A172 (cell line): ENCODE data around the gene KIZ. TPM values are rescaled to one million over a fixed set of nuclear protein-coding genes. Genes with fewer than 3 reads are reported as not detected.
"Not testable (repeated sequence)": the region's sequence is repeated elsewhere in the genome, so short reads cannot be mapped to it uniquely, and the experiment has no call there.

Experiments
- DNase-seq: peaks from one replicate; pipeline ENCODE4 v3.0.0-alpha.2; 2015; ENCODE audit warnings: low spot score
- total RNA-seq: library from RNA; depleted of rRNA; stranded (reverse); fragments of >200 nt; shearing (Covaris generic); gene quantifications from 2 replicates; pipeline ENCODE4 v1.2.3, GENCODE V29; 2014

Gene KIZ
- total RNA-seq, 1 experiment from 2014 or later, result 20.7 TPM

DNA sequence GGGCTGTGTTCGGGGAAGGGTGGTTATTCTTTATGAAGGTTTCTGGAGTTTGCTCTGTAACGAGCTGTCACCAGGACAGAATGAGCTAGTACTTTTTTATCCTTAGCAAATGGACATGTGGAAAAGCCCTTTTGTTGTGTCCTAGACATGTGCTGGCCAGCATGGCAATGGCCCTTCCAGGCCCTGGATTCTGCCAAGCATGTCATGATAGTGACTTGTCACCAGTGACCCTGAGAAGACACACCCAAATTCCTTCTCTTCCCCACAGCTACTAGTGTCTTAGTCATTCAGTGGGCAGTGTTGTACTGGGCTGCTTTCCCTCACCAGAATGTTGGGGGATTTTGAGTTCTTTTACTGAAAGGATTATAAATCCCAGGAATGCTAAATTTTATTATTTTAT lies 103.3 kb downstream of the KIZ start:
- peak; percentile 49 for DNase-seq

DNA sequence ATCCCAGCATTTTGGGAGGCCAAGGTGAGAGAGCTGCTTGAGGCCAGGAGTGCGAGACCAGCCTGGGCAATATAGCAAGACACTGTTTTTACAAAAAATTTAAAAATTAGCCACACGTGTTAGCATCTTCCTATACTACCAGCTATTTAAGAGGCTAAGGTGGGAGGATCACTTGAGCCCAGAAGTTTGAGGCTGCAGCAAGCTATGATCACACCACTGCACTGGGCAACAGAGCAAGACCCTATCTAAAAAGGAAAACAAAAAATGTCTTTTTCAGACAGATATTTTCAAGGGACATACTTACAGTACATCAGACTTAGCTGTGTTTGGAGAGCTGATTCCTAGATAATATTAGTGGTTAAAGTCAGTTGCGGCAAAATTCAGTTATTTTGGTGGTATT lies 104.3 kb downstream of the KIZ start:
- no peak for DNase-seq

DNA sequence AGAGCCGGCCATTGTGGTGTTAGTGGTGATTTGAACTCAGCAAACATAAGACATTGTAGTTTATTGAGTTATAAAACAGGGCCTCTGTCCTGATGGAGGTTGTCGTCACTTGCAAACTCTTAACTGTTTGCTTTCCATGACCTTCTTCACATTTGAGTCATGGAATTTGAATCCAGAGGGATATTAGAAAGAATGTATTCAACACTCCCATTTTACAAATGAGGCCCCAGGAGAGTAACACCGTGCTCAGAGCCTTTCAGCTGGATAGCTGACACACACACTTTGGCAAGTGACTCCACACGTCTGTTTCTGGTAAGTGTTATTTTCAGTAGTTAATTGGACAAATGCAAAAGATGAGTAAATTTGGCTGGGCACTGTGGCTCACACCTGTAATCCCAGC lies 104.8 kb downstream of the KIZ start:
- no peak for DNase-seq

DNA sequence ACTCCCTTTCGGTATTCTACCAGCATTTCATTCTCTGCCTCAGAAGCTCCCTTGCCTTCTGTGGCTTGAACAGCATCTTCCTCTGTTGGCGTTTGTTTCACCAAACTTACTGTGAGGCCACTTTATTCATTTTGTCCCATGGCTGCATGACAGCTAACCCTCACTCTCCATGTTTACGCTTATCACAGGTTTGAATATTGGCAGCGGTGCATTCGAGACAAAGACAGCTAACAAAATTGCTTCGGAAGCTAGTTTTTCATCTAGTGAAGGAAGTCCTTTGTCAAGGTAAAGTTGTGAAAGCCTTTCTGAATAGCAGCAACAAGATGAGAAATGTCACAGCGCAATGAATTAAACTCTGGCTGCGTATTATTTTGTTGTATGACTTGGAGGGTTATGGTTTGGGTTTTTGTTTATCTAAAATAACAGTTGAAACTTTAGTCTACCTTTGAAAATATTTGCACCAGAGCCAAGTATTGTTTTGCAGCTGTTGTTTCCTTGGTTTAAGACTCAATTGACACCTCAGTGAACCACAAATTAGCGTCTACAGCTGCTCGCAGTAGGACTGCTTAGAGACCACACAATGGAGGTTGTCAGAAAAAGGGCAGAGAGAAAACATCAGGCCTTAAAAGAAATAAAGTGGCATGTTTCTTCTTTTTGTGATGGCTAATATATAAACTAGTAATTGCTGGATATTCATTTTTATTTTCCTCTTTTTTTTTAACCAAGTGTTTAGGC lies 106.8 kb downstream of the KIZ start:
- no peak for DNase-seq

DNA sequence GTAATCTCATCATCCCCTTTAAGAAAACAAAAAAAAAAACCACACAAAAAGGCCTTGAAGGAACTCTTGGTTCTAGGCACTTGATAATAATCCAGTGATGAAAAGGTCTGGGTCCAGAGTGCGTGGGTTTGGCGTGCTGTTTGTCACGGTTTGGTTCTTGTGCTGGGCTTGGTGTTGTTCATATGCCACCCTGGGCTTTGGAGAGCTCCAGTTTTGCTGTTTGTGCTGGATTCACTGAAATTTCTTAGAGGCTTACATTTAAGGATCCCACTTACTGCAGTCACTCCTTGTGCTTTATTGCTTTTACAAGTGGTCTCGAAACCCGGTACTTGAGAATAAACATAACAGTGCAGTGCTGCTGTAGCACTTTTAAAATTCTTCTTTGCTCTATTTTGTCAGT lies 108.4 kb downstream of the KIZ start:
- DNase-seq, result no peak

DNA sequence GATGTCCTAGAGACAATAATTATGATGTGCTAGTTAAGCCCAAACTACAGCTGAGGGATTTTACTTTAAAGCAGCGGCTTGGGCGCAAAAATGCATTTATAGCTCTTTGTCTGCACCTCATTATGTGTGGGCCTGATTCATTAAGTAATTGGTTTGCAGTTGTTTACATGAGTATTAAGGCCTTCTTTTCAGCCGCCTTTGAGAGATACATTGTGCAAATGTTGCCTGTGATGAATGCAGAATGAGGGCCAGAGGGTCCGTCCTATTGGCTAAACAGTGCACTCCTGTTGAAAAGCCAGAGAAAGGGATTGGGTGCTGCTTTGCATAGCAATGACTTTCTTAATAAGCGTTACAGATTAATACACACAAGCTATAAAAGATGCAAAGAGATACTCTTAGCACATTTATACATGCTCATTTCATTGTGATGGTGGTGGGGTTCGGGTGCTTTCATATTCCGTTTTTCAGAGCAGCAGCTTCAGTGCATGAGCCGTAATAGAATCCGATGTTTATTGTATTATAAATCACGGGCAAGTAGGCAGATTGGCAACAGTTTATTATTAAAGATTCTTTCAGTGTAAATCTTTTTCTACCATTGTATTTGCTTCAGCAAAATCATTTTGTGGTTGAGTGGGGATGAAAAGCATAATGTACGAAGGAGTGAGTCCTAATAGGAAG lies 109.1 kb downstream of the KIZ start:
- DNase-seq, result no peak

DNA sequence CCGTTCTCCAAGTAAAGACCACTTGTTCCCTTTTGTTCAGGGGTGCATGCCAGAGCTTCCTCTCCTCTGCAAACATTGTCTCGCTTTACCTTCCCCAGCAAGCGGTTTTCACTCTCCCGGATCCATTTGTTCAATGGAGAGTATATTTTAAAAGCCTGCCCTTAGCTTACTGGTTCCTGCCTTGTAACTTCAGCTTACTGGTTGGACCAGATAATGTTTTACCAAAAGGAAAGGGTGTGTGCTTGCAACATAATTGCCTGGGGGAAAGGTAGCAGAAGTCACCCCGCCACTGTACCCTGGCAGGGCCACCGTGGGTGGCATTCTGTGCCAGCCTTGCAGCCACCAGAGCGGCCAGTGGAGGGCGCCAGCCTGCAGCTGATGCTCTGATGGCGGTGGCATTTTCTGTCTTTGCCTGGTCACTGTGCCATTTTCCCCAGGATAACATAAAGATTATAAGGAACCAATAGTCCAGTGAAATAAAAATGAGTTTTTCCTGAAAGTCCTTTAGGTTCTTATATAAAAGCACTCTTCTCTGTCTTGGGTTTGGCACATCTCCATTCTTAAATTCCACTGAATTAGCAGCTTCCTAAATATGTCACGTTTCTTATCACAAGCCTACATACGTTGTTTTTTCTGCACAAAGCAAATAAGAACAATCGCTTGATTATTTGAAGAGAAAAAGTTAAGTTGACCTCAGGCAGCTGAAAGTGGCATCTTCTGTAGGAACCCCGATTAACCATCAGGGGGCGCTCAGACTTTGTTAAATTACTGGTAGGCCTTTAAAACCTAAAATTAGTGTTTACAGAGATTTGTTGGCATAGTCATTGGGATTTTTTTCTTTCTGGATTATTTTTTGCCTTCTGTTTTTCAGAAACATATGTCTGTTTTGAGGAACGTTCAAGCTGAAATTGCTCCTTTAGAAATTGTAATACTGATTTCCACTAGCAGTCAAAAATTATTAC lies 109.9 kb downstream of the KIZ start:
- DNase-seq, result peak; percentile 73

DNA sequence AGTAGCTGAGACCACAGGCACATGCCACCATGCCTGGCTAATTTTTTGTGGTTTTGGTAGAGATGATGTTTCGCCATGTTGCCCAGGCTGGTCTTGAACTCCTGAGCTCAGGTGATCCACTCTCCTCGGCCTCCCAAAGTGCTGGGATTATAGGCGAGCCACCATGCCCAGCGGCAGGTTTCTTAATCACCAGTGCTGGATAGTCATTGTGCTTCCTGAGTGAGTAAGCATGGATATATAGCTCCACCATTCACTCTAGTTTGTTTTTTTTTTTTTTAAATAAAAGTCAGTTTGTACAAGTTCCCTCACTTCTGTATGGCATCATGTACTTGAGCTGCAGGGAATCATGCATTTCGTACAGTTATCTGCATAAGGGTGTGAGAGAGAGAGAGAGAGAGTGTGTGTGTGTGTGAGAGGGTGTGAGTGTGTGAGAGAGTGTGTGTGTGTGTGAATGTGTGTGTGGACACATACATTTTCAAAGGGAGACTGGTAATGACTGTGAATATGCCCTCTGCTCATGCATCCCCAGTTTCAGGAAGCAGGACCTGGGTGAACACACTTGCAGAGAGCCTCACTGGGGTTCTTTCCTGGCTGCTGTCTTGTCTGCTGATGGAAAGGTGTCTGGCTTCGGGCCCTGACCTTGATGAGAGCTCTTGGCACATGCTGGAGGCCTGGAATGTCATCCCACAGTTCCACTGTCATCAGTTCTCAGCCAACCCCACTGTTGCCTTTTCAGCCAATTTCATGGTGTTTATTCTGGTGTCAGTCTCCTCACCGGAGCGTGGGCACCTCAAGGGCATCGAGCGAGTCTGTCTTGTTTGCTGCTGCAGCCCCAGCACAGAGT lies 112.3 kb downstream of the KIZ start:
- DNase-seq, result peak; percentile 8

DNA sequence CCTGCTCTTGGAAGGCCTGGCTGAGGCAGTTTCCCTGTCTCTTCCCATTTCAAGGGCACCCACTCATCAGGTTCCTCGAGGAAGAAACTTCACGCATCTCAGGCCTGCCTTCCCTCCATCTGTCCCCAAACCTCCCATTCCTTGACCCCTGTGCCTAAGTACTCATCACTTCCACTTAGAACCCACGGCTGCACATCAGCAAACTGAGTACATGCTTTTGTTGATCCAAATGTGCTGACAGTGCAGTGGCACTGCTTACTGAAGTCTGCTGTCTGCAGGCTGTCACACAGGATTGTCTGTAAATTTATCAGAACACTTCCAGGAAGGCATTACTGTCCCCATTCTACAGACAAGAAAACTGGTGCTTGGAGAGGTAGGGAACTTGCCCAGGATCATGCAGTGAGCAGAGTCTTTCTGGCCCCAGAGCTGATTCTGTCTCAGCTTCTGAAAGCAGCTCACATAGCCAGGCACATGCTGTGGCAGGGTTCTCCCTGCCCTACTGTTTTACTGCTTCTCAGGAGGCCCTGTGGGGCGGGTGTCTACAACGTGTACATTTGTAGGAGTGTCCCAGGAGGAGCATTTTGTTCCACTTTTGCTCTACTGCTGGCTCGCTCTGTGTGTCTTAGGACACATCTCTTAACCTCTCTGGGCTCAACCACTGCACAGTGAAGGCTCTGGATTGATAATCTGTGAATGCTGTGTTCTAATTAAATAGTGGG lies 113.1 kb downstream of the KIZ start:
- no peak for DNase-seq

DNA sequence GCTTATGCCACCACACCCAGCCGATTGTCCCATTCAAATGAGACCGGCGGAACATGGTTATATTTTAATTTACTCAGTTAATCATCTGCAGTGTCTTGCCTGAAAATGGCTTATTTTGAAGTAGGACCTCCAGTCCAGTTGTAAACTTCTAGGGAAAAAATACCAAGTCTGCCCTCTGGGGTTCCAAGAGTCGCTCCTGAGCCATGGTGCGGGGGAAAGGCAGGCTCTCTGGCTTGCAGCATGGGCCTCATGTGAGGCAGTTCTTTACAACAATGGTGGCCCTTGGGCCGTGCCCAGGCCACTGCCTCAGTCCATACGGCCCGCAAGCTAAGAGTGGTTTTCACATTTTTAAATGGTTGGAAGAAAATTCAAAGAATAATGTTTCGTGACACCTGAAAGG lies 114.5 kb downstream of the KIZ start:
- DNase-seq, result no peak

DNA sequence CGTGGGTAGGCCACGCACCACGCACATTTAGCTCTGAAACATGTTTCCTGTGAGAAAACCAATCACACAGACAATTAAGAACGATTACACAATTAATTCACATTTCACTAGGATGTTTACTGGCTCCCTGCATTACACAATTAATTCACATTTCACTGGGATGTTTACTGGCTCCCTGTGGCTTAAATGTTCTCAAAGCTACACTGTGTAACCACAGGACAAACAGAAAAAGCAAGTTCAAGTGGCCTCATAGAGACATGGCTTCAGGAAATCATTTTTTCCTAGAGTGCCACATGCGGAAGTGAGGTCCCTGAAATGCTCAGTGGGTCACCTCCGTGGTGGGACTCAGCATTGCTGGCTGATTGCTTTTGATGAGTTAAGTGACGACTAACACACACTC lies 115.5 kb downstream of the KIZ start:
- DNase-seq, result no peak

DNA sequence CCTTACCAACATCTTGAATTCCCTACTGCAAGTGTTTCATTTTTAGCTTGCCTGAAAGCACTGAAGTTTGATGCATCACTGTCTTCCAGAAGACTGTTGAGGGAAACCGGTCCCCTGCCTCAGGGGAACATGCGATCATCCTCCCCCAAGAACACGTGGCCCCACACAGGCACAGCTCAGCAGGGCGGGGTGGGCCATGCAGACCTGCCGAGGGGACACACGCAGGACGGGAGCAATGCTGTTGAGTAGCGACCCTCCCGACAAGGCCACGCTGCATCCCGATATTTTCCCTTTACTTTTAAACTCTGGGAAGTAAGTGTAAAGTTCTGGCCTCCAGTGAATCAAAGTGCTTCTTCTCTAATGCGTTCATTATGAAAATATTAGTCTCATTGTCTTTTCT lies 117.9 kb downstream of the KIZ start:
- DNase-seq, result no peak

DNA sequence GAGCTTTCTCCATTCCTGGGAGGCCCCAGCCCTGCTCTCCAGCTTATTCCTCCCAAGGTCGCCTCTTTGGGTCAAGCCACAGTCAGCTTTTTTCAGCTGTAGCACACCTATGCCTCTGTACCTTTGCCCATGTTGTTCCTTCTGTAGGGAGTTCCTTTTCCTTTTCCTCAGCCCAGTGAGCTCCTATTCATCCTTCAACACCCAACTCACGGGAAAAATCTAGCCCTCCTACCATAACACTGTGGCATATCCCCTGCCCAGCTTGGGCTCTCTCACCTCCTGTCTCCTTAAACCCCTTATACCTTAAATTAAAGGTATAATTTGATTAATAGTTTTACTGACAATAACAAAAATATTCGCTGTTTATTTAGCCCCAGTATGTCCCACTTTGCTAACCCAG lies 118.9 kb downstream of the KIZ start:
- no peak for DNase-seq

DNA sequence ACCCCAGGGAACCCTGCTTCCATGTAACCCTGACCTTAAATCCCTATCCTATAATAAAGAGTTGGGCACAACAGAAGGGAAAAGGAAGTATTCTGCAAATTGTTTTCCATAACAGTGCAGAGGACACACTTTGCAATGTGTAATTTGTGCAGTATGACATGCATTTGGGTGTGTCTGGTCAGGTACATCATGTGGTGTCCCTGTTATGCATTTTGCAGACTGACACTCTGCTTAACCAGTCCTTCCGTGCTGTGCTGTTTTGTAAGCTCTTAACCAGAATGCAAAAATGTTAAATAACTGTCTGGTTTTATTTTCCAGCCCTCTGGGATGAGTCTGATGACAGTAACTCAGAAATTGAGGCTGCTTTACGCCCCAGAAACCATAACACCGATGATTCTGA lies 120.3 kb downstream of the KIZ start:
- DNase-seq, result no peak

DNA sequence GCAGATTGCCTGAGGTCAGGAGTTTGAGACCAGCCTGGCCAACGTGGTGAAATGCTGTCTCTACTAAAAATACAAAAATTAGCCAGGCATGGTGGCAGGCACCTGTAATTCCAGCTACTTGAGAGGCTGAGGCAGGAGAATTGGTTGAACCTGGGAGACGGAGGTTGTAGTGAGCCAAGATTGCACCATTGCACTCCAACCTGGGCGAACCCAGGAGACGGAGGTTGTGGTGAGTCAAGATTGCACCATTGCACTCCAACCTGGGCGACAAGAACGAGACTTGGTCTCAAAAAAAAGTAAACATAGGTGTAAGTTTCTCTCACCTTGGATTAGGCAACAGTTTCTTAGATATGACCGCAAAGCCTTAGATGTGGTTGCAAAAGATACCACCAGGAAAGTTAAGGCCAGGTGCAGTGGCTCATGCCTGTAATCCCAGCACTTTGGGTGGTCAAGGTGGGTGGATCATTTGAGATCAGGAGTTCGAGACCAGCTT lies 121.8 kb downstream of the KIZ start:
- not testable (repeated sequence) for DNase-seq

DNA sequence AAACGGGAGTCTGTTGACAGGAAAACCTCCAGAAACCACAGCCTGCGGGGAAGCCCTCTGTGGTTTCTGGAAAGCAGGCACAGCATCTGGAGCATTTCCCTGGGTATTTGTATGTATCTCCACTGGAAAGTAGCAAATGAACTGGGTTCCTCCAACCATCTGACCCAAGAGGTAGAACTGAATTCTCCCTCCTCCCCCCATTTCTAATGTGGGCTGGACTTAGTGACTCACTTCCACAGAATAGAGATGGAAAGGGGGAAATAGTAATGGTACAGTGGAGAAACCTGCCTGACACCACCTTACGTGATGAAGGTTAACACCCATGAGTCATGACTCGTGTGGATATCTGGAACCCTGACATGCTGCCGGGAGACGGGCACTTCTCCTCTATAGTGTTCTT lies 125.4 kb downstream of the KIZ start:
- peak; percentile 79 for DNase-seq

DNA sequence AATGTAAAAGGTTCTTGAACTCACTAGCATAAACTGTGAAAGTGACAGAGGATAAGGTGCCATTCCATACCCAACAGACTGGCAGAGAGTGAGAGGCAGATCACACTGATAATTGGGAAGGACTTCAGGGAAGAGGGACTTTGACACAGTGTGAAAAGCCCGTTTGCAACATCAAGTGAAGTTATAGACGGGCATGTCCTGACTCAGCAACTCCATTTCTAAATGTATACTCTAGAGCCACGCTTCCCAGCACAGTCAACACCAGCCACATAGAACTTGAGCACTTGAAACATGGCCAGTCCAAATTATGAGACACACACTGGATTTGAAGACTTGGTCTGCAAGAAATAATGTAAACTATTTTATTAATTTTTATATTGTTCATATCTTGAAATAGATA lies 131.3 kb downstream of the KIZ start:
- DNase-seq, result no peak

DNA sequence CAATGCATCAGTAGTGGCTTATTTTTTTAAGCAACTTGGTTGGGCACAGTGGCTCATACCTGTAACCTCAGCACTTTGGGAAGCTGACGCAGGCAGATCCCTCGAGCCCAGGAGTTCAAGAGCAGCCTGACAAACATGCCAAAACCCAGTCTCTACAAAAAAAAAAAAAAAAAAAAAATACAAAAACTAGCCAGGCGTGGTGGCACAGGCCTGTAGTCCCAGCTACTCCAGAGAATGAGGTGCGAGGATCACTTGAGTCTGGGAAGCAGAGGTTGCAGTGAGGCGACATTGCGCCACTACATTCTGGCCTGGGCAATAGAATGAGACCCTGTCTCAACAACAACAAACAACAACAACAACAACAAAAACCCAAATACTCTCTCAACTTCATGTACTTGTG lies 132.5 kb downstream of the KIZ start:
- no peak for DNase-seq

DNA sequence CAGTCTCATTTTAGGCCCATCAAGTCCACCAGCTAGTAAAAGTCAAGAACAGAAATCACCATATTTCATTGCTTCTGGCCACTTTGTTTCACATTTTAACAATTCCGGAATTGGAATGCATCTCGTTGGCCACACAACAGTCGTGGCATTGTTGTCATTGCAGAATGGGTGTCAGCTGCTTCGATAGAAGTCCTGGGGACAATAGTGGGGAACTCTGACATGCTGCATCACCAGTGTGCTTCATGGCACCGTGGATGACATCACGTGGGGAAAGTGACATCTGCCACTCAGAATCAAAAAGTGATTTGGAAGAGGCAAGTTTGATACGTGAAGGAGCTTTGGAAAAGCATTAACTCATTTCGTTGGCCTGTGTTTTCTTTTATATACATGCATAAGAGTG lies 133.5 kb downstream of the KIZ start:
- DNase-seq, result no peak

DNA sequence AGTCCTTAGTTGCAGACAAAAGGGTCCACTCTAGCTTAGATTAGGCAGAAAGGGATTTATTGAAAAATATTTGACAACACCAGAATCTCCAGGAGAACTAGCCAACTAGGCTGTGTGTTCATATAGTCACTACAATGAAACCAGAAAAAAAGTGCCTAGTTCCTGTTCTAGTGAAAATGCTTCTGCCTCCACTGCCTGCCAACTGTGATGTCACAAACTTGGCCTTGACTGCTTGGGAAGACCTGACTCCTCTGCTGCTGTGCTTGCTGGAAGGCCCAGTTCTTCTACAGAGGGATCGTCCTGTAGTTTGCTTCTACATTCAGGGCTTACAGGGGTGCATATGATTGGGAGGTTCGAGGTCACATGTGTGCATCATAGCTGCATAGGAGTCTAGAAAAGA lies 136.9 kb downstream of the KIZ start:
- DNase-seq, result no peak
